GM10248 (cell line): ENCODE data around the gene CSNK2A3.

Experiments used
- CTCF ChIA-PET: fragments of 300-600 bp; sonication (Branson Sonifier 250); formaldehyde crosslinking; extraction: SDS; loops from one replicate; lab custom pipeline; 2021; ENCODE audit warnings: antibody characterized with exemption; lab: Yijun Ruan, JAX
- POLR2A ChIA-PET: fragments of 350-650 bp; sonication (Branson Sonifier 250); formaldehyde crosslinking; extraction: SDS; loops from one replicate; lab custom pipeline; 2020; ENCODE audit warnings: antibody characterized with exemption; lab: Yijun Ruan, JAX
- DNase-seq: peaks from one replicate; pipeline ENCODE4 v3.0.0; 2012; ENCODE audit errors: extremely low spot score
- TF ChIP-seq, protein P1 (sequence below): IDR thresholded peaks from 2 replicates; pipeline ENCODE4 v1.5.1; 2012; ENCODE audit warnings: mild to moderate bottlenecking, low read depth; ENCODE audit errors: extremely low read depth, missing control alignments, control extremely low read depth

The CSNK2A3 gene

DNA sequence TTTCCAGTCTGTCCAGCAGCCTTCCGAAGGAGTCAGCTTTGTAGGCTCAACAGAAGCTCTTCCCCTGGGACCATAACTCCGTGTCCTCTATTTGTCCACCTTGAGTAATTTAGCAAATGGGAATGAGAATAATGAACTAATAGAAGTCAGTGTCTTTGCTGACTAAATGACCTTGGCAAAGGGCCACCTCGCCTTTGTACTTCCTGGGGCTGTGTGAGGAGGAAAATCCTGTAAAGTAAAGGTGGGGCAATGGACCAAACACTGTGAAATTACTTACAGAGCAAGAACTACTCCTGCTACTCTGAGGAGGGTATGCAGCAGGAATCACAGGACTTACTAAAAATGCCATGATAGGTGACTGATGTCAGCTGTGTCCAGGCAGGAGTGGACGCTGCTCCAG, 36.2 kb upstream of the CSNK2A3 start:
- ChIA-PET POLR2A (no interaction called here), CTCF (interaction anchor here (1.0 kb wide), 1 partner anchor 12 kb away, joined by 5 read pairs; no protein-coding TSS in a partner anchor)
- DNase-seq, result no peak
- TF ChIP-seq, protein P1, sequence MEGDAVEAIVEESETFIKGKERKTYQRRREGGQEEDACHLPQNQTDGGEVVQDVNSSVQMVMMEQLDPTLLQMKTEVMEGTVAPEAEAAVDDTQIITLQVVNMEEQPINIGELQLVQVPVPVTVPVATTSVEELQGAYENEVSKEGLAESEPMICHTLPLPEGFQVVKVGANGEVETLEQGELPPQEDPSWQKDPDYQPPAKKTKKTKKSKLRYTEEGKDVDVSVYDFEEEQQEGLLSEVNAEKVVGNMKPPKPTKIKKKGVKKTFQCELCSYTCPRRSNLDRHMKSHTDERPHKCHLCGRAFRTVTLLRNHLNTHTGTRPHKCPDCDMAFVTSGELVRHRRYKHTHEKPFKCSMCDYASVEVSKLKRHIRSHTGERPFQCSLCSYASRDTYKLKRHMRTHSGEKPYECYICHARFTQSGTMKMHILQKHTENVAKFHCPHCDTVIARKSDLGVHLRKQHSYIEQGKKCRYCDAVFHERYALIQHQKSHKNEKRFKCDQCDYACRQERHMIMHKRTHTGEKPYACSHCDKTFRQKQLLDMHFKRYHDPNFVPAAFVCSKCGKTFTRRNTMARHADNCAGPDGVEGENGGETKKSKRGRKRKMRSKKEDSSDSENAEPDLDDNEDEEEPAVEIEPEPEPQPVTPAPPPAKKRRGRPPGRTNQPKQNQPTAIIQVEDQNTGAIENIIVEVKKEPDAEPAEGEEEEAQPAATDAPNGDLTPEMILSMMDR, result no peak

DNA sequence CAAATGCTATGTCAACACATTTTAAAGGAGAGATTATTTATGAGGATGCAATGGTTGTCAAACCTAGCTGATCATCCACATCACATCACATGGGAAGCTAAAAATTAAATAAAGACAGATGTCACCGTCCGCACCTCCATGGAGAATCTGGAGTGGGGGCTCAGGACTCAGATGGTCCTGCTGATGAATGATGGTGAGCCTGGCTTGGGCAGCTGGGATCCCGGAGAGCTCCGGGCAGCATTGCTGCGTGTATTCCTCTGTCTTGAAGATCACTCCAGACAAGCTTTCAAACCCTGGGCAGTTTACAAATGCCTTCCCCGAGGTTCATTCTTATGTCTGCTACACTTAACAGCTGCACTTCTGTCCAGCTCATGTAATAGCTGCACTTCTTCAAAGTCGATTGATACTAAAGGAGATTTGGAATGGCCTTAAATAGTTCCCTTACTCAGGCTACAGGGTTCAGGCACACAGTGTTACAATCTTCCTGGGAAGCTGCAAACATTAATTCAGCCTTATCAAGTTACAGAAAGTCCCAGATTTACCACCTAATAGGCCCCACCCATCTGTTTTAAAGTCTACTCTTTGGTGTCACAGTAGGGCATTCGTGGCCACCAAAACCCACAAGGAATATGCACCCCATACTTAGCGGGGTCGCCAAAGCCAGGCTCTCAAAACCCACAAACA, 34.7 kb upstream of the CSNK2A3 start:
- POLR2A ChIA-PET, result no interaction called here
- CTCF ChIA-PET, result interaction anchor here (1.3 to 1.7 kb wide), 2 partner anchors 11 to 15 kb away, joined by 3 to 4 read pairs; no protein-coding TSS in a partner anchor
- DNase-seq, result no peak
- TF ChIP-seq, protein P1, result no peak

DNA sequence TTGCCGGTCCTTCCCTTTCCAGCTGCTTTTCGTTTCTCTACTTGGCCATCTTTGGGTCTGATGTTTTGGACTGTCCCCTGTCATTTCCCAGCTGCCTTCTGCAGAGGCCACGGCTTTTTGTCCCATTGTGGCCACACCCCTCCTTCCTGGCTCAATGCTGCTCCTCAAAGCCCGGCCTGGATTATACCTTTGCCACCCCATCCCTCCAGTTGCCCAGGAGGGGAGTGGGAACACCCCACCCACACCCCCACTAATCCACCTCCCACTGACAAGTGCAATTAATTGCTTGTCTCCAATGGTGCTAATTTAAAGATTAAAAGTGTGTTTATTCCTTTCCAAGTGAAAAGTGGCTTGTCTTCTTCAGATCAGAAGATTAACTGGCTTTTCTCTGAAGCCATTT, 34.2 kb upstream of the CSNK2A3 start:
- POLR2A ChIA-PET, result no interaction called here
- CTCF ChIA-PET, result interaction anchor here (1.3 to 1.7 kb wide), 2 partner anchors 11 to 15 kb away, joined by 3 to 4 read pairs; no protein-coding TSS in a partner anchor
- no peak for DNase-seq
- TF ChIP-seq, protein P1, result no peak

DNA sequence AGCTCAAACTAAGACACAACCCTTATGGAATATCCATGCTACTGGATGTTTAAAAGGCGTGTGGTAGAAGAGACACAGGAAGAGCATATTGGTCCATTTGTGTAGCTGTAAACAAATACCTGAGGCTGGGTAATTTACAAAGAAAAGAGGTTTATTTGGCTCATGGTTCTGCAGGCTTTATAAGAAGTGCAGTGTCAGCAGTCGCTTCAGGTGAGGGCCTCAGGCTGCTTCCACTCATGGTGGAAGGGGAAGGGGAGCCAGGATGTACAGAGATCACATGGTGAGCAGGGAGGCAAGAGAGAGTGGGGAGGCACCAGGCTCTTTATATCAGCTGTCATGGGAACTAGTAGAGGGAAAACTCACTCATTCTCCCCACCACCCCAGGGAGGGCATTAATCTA, 31.8 kb upstream of the CSNK2A3 start:
- TF ChIP-seq, protein P1, result no peak
- no peak for DNase-seq
- ChIA-PET CTCF (no interaction called here), POLR2A (no interaction called here)

DNA sequence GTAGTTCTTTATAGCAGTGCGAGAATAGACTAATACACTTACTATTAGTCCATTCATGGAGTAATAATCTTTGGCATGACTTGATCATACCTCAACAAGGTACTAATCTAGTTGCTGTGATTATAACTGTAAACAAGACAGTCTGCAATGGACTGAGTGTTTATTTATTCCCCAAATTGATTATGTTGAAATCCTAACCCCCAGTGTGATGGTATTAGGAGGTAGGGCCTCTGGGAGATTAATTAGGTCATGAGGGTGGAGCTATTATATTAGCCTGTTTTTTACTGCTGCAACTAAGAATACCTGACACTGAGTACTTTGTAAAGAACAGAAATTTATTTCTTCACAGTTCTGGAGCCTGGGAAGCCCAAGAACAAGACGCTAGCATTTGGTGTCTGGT, 30.9 kb upstream of the CSNK2A3 start:
- ChIA-PET CTCF (no interaction called here), POLR2A (no interaction called here)
- TF ChIP-seq, protein P1, result no peak
- no peak for DNase-seq

DNA sequence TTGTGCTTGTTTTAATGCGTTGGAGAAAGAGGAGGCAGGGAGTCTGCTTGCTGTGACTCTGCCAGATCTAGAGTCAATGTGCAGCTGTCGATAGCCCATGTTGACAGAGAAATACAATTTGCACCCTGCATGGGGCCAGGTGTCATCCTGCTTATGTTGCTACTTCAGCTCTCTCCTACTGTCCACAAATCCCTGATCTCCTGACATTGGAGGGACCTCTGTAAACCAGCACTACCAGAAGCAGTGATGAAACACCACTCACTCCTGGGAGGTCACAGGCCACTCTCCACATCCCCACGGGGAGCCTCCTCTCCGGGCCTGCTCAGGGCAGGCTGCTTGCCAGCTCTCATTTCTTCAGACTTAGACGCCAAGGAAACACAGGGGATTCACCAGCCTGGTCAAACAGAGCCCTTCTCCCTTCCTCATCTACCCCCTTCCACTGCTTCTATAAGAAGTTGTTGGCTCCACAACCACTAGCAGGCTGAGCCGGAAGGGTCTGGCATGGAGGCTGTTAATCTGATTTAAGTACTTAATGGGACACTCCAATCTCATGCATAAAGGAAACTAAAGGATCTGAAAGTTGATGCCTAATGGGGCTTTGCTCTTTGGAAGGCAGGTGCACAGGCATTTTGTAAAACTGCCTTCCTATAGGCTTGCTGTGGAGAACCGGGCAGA, 29.9 kb upstream of the CSNK2A3 start:
- POLR2A ChIA-PET, result no interaction called here
- CTCF ChIA-PET, result no interaction called here
- DNase-seq, result no peak
- TF ChIP-seq, protein P1, result no peak
